Stimulated activated CD8-positive, alpha-beta memory T cell treated with anti-CD3 and anti-CD28 coated beads, Interleukin-12 subunit alpha, Interleukin-12 subunit beta, amount 100 ng/mL, for 4 hours (primary cell): Measurements from ENCODE around the gene SFXN3.

Experiments
- DNase-seq: peaks from one replicate; pipeline ENCODE4 v3.0.0-alpha.2; 2020; ENCODE audit warnings: low read depth

Gene SFXN3

GRCh38 chr10:101076630-101077029 lies 45.6 kb downstream of the SFXN3 start:
- no peak for DNase-seq

- DNase-seq: no peak
Measured at GRCh38 chr10:101079874-101080273, 48.8 kb downstream of the SFXN3 start.

GRCh38 chr10:101080933-101081931 lies 50.2 kb downstream of the SFXN3 start:
- no peak for DNase-seq

- no peak for DNase-seq
Measured at GRCh38 chr10:101085846-101086245, 54.8 kb downstream of the SFXN3 start.

- no peak for DNase-seq
Measured at GRCh38 chr10:101087376-101087775, 56.3 kb downstream of the SFXN3 start.

GRCh38 chr10:101087965-101088364 lies 56.9 kb downstream of the SFXN3 start:
- DNase-seq: no peak

GRCh38 chr10:101089520-101090299 lies 58.7 kb downstream of the SFXN3 start:
- no peak for DNase-seq

- no peak for DNase-seq
Measured at GRCh38 chr10:101090597-101090996, 59.6 kb downstream of the SFXN3 start.
